GM23338 (cell line): ENCODE measurements around the gene STK24. TPM values are rescaled to one million over a fixed set of nuclear protein-coding genes. Genes with fewer than 3 reads are reported as not detected.

ENCODE experiments used
- ATAC-seq: fragments of 200-7000 bp; cut with Tn5 transposase; 3 replicates; pipeline ENCODE4 v1.9.1; 2020
- DNase-seq: peaks from one replicate; pipeline ENCODE4 v3.0.0-alpha.2; 2015; ENCODE audit warnings: low spot score
- H2AFZ ChIP-seq: fragments of 200-600 bp; sonication (generic); 2 replicates; pipeline ENCODE4 v1.8.0; 2016; ENCODE audit warnings: antibody characterized with exemption, mild to moderate bottlenecking, moderate library complexity
- H3F3A ChIP-seq: fragments of 200-600 bp; sonication (generic); replicated peaks from 2 replicates; pipeline ENCODE4 v1.8.0; 2017; ENCODE audit warnings: antibody characterized with exemption, mixed run types, low read depth
- H3K27ac ChIP-seq: fragments of 200-600 bp; sonication (generic); 2 replicates; pipeline ENCODE4 v1.6.1; 2016; ENCODE audit warnings: low read depth
- H3K27me3 ChIP-seq: fragments of 200-600 bp; sonication (generic); 2 replicates; pipeline ENCODE4 v1.8.0; 2016; ENCODE audit warnings: mild to moderate bottlenecking, mixed run types, moderate library complexity; ENCODE audit not compliant: insufficient read depth
- H3K36me3 ChIP-seq: fragments of 200-600 bp; sonication (generic); 2 replicates; pipeline ENCODE4 v1.8.0; 2016; ENCODE audit warnings: mild to moderate bottlenecking; ENCODE audit not compliant: insufficient read depth
- H3K4me1 ChIP-seq: fragments of 200-600 bp; sonication (generic); 2 replicates; pipeline ENCODE4 v1.8.0; 2016; ENCODE audit warnings: mild to moderate bottlenecking, moderate library complexity; ENCODE audit not compliant: insufficient read depth
- H3K4me2 ChIP-seq: fragments of 200-600 bp; sonication (generic); 2 replicates; pipeline ENCODE4 v1.7.1; 2017; ENCODE audit warnings: mixed run types
- H3K4me3 ChIP-seq: fragments of 200-600 bp; sonication (generic); 2 replicates; pipeline ENCODE4 v1.6.1; 2016; ENCODE audit warnings: mixed run types
- H3K79me2 ChIP-seq: fragments of 200-600 bp; sonication (generic); replicated peaks from 2 replicates; pipeline ENCODE4 v1.8.0; 2017; ENCODE audit warnings: mild to moderate bottlenecking; ENCODE audit not compliant: insufficient read depth
- H3K9me2 ChIP-seq: fragments of 200-600 bp; sonication (generic); 2 replicates; pipeline ENCODE4 v1.8.0; 2017; ENCODE audit not compliant: insufficient read depth
- H4K20me1 ChIP-seq: fragments of 200-600 bp; sonication (generic); replicated peaks from 2 replicates; pipeline ENCODE4 v1.8.0; 2017; ENCODE audit warnings: mild to moderate bottlenecking; ENCODE audit not compliant: insufficient read depth
- H3K27ac Mint-ChIP-seq: 2 replicates; pipeline ENCODE4 v1.8.0; 2020; ENCODE audit warnings: inconsistent platforms, mild to moderate bottlenecking, moderate library complexity, mixed read lengths
- H3K27me3 Mint-ChIP-seq: 3 replicates; pipeline ENCODE4 v1.8.0; 2022; ENCODE audit warnings: low read depth, mild to moderate bottlenecking, moderate library complexity, mixed read lengths, inconsistent platforms; ENCODE audit not compliant: insufficient read depth, poor library complexity
- H3K36me3 Mint-ChIP-seq: 3 replicates; pipeline ENCODE4 v1.8.0; 2021; ENCODE audit warnings: low read depth, mild to moderate bottlenecking, inconsistent platforms, moderate library complexity, mixed read lengths
- H3K4me1 Mint-ChIP-seq: 3 replicates; pipeline ENCODE4 v1.8.0; 2020; ENCODE audit warnings: mild to moderate bottlenecking, inconsistent platforms, mixed read lengths
- H3K4me3 Mint-ChIP-seq: 3 replicates; pipeline ENCODE4 v1.8.0; 2021; ENCODE audit warnings: moderate library complexity, mild to moderate bottlenecking, inconsistent platforms, mixed read lengths
- H3K9me3 Mint-ChIP-seq: 3 replicates; pipeline ENCODE4 v1.8.0; 2020; ENCODE audit warnings: moderate library complexity, mild to moderate bottlenecking, inconsistent platforms, mixed read lengths
- CREB1 ChIP-seq: fragments of 250-450 bp; sonication (Bioruptor Pico); IDR thresholded peaks from 2 replicates; pipeline ENCODE4 v1.5.0; 2020; ENCODE audit warnings: low read depth, mild to moderate bottlenecking, moderate library complexity
- CTCF ChIP-seq, 2 experiments: fragments of 200-600 bp in 1 of 2; sonication (generic) in 1 of 2; conservative IDR thresholded peaks; 2 replicates each; pipeline versions ENCODE4 v1.5.1 to v1.6.1; 2016 to 2017; ENCODE audit warnings: antibody characterized with exemption in 2 of 2, low read depth in 2 of 2, mild to moderate bottlenecking in 2 of 2, moderate library complexity in 1 of 2
- ETS1 ChIP-seq: IDR thresholded peaks from 2 replicates; pipeline ENCODE4 v1.6.1; 2016; ENCODE audit warnings: antibody characterized with exemption
- EZH2 ChIP-seq: fragments of 200-600 bp; sonication (generic); IDR thresholded peaks from one replicate; pipeline ENCODE4 v1.8.0; 2017; ENCODE audit warnings: antibody characterized with exemption, mild to moderate bottlenecking, low read depth; ENCODE audit not compliant: unreplicated experiment
- EZH2phosphoT487 ChIP-seq: fragments of 200-600 bp; sonication (generic); IDR thresholded peaks from one replicate; pipeline ENCODE4 v1.8.1; 2018; ENCODE audit warnings: antibody characterized with exemption; ENCODE audit not compliant: unreplicated experiment
- JUNB ChIP-seq: IDR thresholded peaks from one replicate; pipeline ENCODE4 v1.6.1; 2016; ENCODE audit warnings: antibody characterized with exemption; ENCODE audit not compliant: unreplicated experiment
- NANOG ChIP-seq: IDR thresholded peaks from 2 replicates; pipeline ENCODE4 v1.6.1; 2016; ENCODE audit warnings: antibody characterized with exemption, borderline replicate concordance
- POLR2AphosphoS5 ChIP-seq: IDR thresholded peaks from 2 replicates; pipeline ENCODE4 v1.6.1; 2016; ENCODE audit warnings: antibody characterized with exemption, low read depth
- REST ChIP-seq: IDR thresholded peaks from one replicate; pipeline ENCODE4 v1.6.1; 2018; ENCODE audit warnings: antibody characterized with exemption; ENCODE audit not compliant: unreplicated experiment
- STAT1 ChIP-seq: IDR thresholded peaks from one replicate; pipeline ENCODE4 v1.6.1; 2016; ENCODE audit warnings: antibody characterized with exemption; ENCODE audit not compliant: unreplicated experiment
- ZNF114 ChIP-seq: fragments of 250-450 bp; sonication (Bioruptor Pico); IDR thresholded peaks from 2 replicates; pipeline ENCODE4 v1.5.0; 2020; ENCODE audit warnings: mild to moderate bottlenecking, moderate library complexity
- ZNF331 ChIP-seq: fragments of 250-450 bp; sonication (Bioruptor Pico); IDR thresholded peaks from 2 replicates; pipeline ENCODE4 v1.5.0; 2020; ENCODE audit warnings: low read depth, mild to moderate bottlenecking, moderate library complexity
- ZNF462 ChIP-seq: fragments of 250-450 bp; sonication (Bioruptor Pico); IDR thresholded peaks from 2 replicates; pipeline ENCODE4 v1.5.0; 2020; ENCODE audit warnings: mild to moderate bottlenecking, moderate library complexity
- polyA plus RNA-seq: library from polyadenylated mRNA; unstranded; fragments of >200 nt; fragmentation: Nextera tagmentation; extraction: Ambion mirVana; gene quantifications from 2 replicates; pipeline ENCODE4 v1.2.1, GENCODE V29; 2016
- total RNA-seq: library from RNA; depleted of rRNA; stranded (reverse); fragments of >200 nt; shearing (Covaris generic); gene quantifications from 2 replicates; pipeline ENCODE4 v1.2.3, GENCODE V29; 2014

The STK24 gene
- total and polyA plus RNA-seq, 2 experiments from 2014 or later: 56.5 to 144 TPM

- Mint-ChIP-seq H3K27me3 (peaks cover 31% of the 10 kb centered on the region), H3K4me1 (peaks cover 44% of the 10 kb centered on the region), H3K4me3 (no peak overlapping the region), H3K36me3 (peaks cover 50% of the 10 kb centered on the region), H3K9me3 (no peaks in the 10 kb centered on the region; the same call in 1 of the 3 replicates), H3K27ac (peak overlapping the region; percentile 90)
- TF ChIP-seq STAT1 (no peak), CTCF (conservative IDR thresholded peaks at IDR 0.05; ENCODE audit: low read depth in 2 of 2) (no peak), CREB1 (CRISPR knock-in tag) (no peak), POLR2AphosphoS5 (no peak), EZH2 (no peak), JUNB (no peak), ZNF331 (CRISPR knock-in tag) (no peak), ZNF114 (CRISPR knock-in tag) (no peak), REST (no peak), EZH2phosphoT487 (no peak), ETS1 (no peak), ZNF462 (CRISPR knock-in tag) (no peak), NANOG (no peak)
- H3K4me3 ChIP-seq: no peak overlapping the region
- peaks cover 31% of the 10 kb centered on the region for H3K4me1 ChIP-seq
- no peak for DNase-seq
- H3K36me3 ChIP-seq: peaks cover 17% of the 10 kb centered on the region; the same call in 1 of the 2 replicates
- peaks cover 7% of the 10 kb centered on the region; the same call in 1 of the 2 replicates for H3K79me2 ChIP-seq
- no peaks in the 10 kb centered on the region for H3K9me2 ChIP-seq
- no peaks in the 10 kb centered on the region; the same call in none of the 2 replicates for H4K20me1 ChIP-seq
- ATAC-seq: no peak
- H3K4me2 ChIP-seq: no peak overlapping the region
- no peaks in the 10 kb centered on the region for H3K27me3 ChIP-seq
- peaks cover 7% of the 10 kb centered on the region; the same call in 1 of the 2 replicates for H3F3A ChIP-seq
- no peak overlapping the region for H2AFZ ChIP-seq
- peak overlapping the region; percentile 87 for H3K27ac ChIP-seq
These were observed 127.6 kb downstream of the STK24 start for GRCh38 chr13:98449273-98449672.
